Progenitor cell of endocrine pancreas (in vitro differentiated cells): ENCODE data around the gene SLC22A2. TPM values are rescaled to one million over a fixed set of nuclear protein-coding genes. Genes with fewer than 3 reads are reported as not detected.

Experiments
- DNase-seq: peaks from one replicate; pipeline ENCODE4 v3.0.0; 2021; ENCODE audit warnings: low spot score; ENCODE audit not compliant: unreplicated experiment
- H3K27ac Mint-ChIP-seq: 2 replicates; pipeline ENCODE4 v1.8.0; 2021; ENCODE audit warnings: mild to moderate bottlenecking, moderate library complexity, mixed read lengths
- H3K27me3 Mint-ChIP-seq: 2 replicates; pipeline ENCODE4 v1.8.0; 2021; ENCODE audit warnings: mixed read lengths
- H3K36me3 Mint-ChIP-seq: 2 replicates; pipeline ENCODE4 v1.8.0; 2022; ENCODE audit warnings: mixed read lengths; ENCODE audit not compliant: insufficient read depth
- H3K4me1 Mint-ChIP-seq: 2 replicates; pipeline ENCODE4 v1.8.0; 2021; ENCODE audit warnings: low read depth, mixed read lengths
- H3K4me3 Mint-ChIP-seq: 2 replicates; pipeline ENCODE4 v1.8.0; 2021; ENCODE audit warnings: low read depth, mild to moderate bottlenecking, moderate library complexity, mixed read lengths
- H3K9me3 Mint-ChIP-seq: 2 replicates; pipeline ENCODE4 v1.8.0; 2021; ENCODE audit warnings: low read depth, mixed read lengths
- total RNA-seq: library from RNA; stranded (reverse); gene quantifications from 2 replicates; pipeline ENCODE4 v1.2.1, GENCODE V29; 2021
- TF ChIP-seq, protein P1 (sequence below): fragments of 200-600 bp; sonication (generic); IDR thresholded peaks from one replicate; pipeline ENCODE4 v1.5.0; 2021; ENCODE audit warnings: antibody characterized with exemption, mild to moderate bottlenecking; ENCODE audit not compliant: unreplicated experiment

Gene SLC22A2
- total RNA-seq, 1 donor from 2014 or later, result not detected

DNA sequence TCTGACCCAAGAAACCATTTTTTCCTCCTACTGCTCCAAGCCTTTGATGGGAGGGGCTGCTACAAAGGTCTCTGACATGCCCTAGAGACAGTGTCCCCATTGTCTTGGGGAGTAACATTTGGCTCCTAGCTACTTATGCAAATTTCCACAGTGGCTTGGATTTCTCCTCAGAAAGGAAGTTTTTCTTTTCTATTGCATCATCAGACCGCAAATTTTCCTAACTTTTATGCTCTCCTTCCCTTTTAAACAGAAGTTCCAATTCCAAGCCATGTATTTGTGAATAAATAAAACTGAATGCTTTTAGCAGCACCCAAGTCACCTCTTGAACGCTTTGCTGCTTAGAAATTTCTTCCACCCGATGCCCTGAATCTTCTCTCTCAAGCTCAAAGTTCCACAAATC is 51.0 kb downstream of the SLC22A2 start:
- TF ChIP-seq, protein P1, sequence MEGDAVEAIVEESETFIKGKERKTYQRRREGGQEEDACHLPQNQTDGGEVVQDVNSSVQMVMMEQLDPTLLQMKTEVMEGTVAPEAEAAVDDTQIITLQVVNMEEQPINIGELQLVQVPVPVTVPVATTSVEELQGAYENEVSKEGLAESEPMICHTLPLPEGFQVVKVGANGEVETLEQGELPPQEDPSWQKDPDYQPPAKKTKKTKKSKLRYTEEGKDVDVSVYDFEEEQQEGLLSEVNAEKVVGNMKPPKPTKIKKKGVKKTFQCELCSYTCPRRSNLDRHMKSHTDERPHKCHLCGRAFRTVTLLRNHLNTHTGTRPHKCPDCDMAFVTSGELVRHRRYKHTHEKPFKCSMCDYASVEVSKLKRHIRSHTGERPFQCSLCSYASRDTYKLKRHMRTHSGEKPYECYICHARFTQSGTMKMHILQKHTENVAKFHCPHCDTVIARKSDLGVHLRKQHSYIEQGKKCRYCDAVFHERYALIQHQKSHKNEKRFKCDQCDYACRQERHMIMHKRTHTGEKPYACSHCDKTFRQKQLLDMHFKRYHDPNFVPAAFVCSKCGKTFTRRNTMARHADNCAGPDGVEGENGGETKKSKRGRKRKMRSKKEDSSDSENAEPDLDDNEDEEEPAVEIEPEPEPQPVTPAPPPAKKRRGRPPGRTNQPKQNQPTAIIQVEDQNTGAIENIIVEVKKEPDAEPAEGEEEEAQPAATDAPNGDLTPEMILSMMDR, result no peak
- Mint-ChIP-seq H3K36me3 (peaks cover 2% of the 10 kb centered on the region), H3K4me3 (no peak overlapping the region), H3K27ac (no peak overlapping the region), H3K27me3 (no peaks in the 10 kb centered on the region), H3K9me3 (peaks cover 32% of the 10 kb centered on the region), H3K4me1 (peaks cover 7% of the 10 kb centered on the region)
- DNase-seq, result no peak

DNA sequence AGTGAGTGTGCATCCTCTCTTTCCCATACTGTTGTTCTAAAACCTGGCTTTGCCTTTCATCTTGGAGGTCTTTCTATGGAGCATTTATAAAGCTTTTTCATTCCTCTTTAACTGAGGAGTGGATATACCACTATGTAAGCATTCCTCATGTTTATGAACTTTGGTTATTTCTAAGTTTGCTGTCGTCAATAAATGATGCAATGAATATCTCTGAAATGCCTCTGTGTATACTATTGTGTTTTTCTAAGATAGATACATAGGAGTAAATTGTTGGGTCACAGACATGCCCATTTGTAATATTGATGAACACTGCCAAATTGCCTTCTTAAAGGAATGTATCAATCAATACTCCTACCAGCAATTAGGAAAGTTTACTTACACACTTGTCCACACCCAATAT is 53.9 kb downstream of the SLC22A2 start:
- TF ChIP-seq, protein P1, result no peak
- H3K27me3 Mint-ChIP-seq, result no peaks in the 10 kb centered on the region
- no peak overlapping the region for H3K4me3 Mint-ChIP-seq
- peaks cover 17% of the 10 kb centered on the region for H3K9me3 Mint-ChIP-seq
- peaks cover 17% of the 10 kb centered on the region for H3K4me1 Mint-ChIP-seq
- H3K36me3 Mint-ChIP-seq, result no peaks in the 10 kb centered on the region
- DNase-seq, result no peak
- H3K27ac Mint-ChIP-seq, result no peak overlapping the region

DNA sequence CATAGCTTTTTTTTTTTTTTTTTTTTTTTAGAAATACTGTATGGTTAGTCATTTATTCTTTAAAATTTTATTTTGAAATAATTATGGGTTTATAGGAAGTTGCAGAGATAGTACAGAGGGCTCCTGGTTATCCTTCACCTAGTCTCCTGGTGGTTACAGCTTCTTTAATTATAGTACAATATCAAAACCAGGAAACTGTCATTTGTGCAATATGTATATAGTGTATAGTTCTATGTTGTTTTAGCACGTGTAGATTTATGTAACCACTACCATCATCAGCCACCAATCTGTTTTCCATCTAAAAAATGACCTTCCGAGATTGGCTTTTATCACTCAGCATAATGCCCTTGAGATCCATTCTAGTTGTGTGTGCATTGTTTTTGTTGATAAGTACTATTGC is 54.7 kb downstream of the SLC22A2 start:
- H3K36me3 Mint-ChIP-seq, result no peaks in the 10 kb centered on the region
- peaks cover 21% of the 10 kb centered on the region for H3K4me1 Mint-ChIP-seq
- no peak overlapping the region for H3K4me3 Mint-ChIP-seq
- DNase-seq, result no peak
- peak overlapping the region; percentile 74 for H3K27ac Mint-ChIP-seq
- TF ChIP-seq, protein P1, result no peak
- no peaks in the 10 kb centered on the region for H3K27me3 Mint-ChIP-seq
- H3K9me3 Mint-ChIP-seq, result peaks cover 14% of the 10 kb centered on the region

DNA sequence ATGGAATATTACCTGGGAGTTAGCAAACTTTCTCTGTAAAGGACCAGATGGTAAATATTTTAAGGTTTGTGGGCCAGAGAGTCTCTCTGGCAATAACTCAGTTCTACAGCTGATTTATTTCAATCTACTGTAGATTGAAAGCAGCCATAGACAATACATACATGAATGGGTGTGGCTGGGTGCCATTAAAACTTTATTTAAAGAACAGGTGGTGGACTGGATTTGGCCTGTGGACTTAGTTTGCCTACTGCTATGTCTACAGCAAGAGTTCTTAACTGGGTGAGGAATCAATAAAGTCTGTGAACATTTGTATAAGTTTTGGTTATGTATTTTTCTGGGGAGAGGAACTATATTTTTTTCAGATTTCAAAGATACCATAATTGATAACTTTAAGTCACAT is 55.1 kb downstream of the SLC22A2 start:
- H3K36me3 Mint-ChIP-seq, result no peaks in the 10 kb centered on the region
- no peaks in the 10 kb centered on the region for H3K27me3 Mint-ChIP-seq
- DNase-seq, result no peak
- TF ChIP-seq, protein P1, result no peak
- H3K4me1 Mint-ChIP-seq, result peaks cover 25% of the 10 kb centered on the region
- H3K27ac Mint-ChIP-seq, result no peak overlapping the region
- H3K4me3 Mint-ChIP-seq, result no peak overlapping the region
- H3K9me3 Mint-ChIP-seq, result peaks cover 14% of the 10 kb centered on the region

DNA sequence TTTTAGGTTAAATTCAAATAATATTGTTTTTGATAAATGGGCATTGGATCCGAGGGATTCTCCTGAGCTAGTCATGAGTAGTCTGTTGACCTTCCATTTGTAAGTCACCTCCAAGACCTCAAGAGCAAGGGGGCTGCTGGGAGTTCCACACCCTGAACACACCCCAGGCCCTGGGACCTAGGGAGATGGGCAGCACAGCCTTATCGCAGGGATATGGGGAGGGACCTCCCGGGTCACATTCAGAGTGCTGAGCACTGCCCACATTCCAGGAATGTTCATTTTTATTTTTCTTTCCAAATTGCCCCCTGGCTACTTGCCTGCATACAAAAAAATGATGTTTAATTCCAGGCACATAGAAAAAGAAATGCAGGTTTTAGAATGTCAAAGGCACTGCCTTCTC is 55.5 kb downstream of the SLC22A2 start:
- Mint-ChIP-seq H3K27me3 (no peaks in the 10 kb centered on the region), H3K27ac (no peak overlapping the region), H3K36me3 (no peaks in the 10 kb centered on the region), H3K4me3 (no peak overlapping the region), H3K4me1 (peaks cover 28% of the 10 kb centered on the region), H3K9me3 (peaks cover 13% of the 10 kb centered on the region)
- TF ChIP-seq, protein P1, result no peak
- DNase-seq, result no peak
